ENCODE results near the gene PRKCB.
"Not testable (repeated sequence)": the region's sequence is repeated elsewhere in the genome, so short reads cannot be mapped to it uniquely, and the experiment has no call there.

The PRKCB gene

GRCh38 chr16:23927796-23928195 lies 92.0 kb downstream of the PRKCB start:
- no peak for TF ChIP-seq CTCF (conservative IDR thresholded peaks at IDR 0.05; ENCODE audit: low read depth)
- CTCF ChIA-PET, result interaction anchor here (0.6 kb wide), 1 partner anchor 72 kb away, joined by 3 read pairs; no protein-coding TSS in a partner anchor

GRCh38 chr16:23929237-23929636 lies 93.5 kb downstream of the PRKCB start:
- ChIA-PET POLR2A (ENCODE audit: low non-redundant PET) (no interaction called here), CTCF (no interaction called here)

More at GRCh38 chr16:23927796-23928195, 92.0 kb downstream of the PRKCB start:
- DNase-seq (ENCODE audit: low spot score), result no peak
- no peak overlapping the region for H3K27ac ChIP-seq
- POLR2A ChIA-PET (ENCODE audit: low non-redundant PET), result no interaction called here

GRCh38 chr16:23929856-23930255 lies 94.1 kb downstream of the PRKCB start:
- no peak for TF ChIP-seq CTCF (conservative IDR thresholded peaks at IDR 0.05; ENCODE audit: low read depth)
- no peak overlapping the region for H3K27ac ChIP-seq
- ChIA-PET CTCF (no interaction called here), POLR2A (ENCODE audit: low non-redundant PET) (no interaction called here)
- no peak for DNase-seq (ENCODE audit: low spot score)

More at GRCh38 chr16:23929237-23929636, 93.5 kb downstream of the PRKCB start:
- H3K27ac ChIP-seq, result no peak overlapping the region
- TF ChIP-seq CTCF (conservative IDR thresholded peaks at IDR 0.05; ENCODE audit: low read depth), result no peak
- no peak for DNase-seq (ENCODE audit: low spot score)

- ChIA-PET CTCF (no interaction called here), POLR2A (ENCODE audit: low non-redundant PET) (no interaction called here)
- H3K27ac ChIP-seq, result no peak overlapping the region
Measured at GRCh38 chr16:23930791-23931190, 95.0 kb downstream of the PRKCB start.

DNA sequence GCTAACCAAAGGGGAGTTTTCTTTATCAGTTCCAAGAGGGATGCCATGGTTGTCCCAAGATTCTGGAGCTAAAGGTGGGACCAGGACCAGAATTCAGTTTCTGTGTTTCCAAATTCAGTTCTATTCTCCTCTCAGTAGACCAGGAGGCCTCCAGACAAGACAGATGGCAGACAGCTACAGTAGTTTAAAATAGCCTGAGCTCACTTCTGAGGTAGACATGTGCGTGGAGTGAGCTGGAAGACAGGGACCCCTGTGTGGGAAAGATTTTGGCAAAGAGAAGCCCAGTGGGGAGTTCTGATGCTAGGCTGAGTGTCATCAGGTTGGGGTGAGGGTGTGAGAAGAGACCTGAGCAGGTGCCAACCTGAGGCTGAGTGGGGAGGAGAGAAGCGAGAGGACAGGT lies 95.4 kb downstream of the PRKCB start:
- CTCF ChIA-PET, result interaction anchor here (0.6 kb wide), 1 partner anchor 80 kb away, joined by 5 read pairs; no protein-coding TSS in a partner anchor
- POLR2A ChIA-PET (ENCODE audit: low non-redundant PET), result no interaction called here
- H3K27ac ChIP-seq, result no peak overlapping the region
- TF ChIP-seq CTCF (conservative IDR thresholded peaks at IDR 0.05; ENCODE audit: low read depth), result no peak
- no peak for DNase-seq (ENCODE audit: low spot score)

More at GRCh38 chr16:23930791-23931190, 95.0 kb downstream of the PRKCB start:
- no peak for DNase-seq (ENCODE audit: low spot score)
- TF ChIP-seq CTCF (conservative IDR thresholded peaks at IDR 0.05; ENCODE audit: low read depth), result no peak

DNA sequence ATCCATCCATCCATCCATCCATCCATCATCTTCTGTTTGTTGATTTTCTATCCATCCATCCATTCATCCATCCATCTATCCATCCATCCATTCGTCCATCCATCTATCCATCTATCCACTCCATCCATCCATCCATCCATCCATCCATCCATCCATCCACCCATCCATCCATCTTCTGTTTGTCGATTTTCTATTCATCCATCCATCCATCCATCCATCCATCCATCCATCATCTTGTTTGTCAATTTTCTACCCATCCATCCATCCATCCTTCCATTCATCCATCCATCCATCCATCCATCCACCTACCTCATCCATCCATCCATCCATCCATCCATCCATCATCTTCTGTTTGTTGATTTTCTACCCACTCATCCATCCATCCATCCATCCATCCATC lies 97.9 kb downstream of the PRKCB start:
- H3K27ac ChIP-seq; POLR2A ChIA-PET (ENCODE audit: low non-redundant PET); DNase-seq (ENCODE audit: low spot score): not testable (repeated sequence)
- CTCF ChIA-PET, result interaction anchor here (0.5 kb wide), 1 partner anchor 609 kb away, joined by 3 read pairs; no protein-coding TSS in a partner anchor

GRCh38 chr16:23934610-23935236 lies 98.9 kb downstream of the PRKCB start:
- POLR2A ChIA-PET (ENCODE audit: low non-redundant PET), result interaction anchor here (0.6 kb wide), 1 partner anchor 1453 kb away, joined by 3 read pairs; no protein-coding TSS in a partner anchor

More at GRCh38 chr16:23934610-23935236, 98.9 kb downstream of the PRKCB start:
- no peak for DNase-seq (ENCODE audit: low spot score)
- CTCF ChIA-PET, result no interaction called here
- H3K27ac ChIP-seq, result no peak overlapping the region
- TF ChIP-seq CTCF (conservative IDR thresholded peaks at IDR 0.05; ENCODE audit: low read depth), result no peak

Data from RWPE1 (cell line).